Activated naive CD4-positive, alpha-beta T cell treated with Interleukin-2 at 50 U/mL for 16 hours (primary cell): ENCODE results near the gene FKTN.

ENCODE experiments used
- DNase-seq: peaks from one replicate; pipeline ENCODE4 v3.0.0-alpha.2; 2020

FKTN gene

DNA sequence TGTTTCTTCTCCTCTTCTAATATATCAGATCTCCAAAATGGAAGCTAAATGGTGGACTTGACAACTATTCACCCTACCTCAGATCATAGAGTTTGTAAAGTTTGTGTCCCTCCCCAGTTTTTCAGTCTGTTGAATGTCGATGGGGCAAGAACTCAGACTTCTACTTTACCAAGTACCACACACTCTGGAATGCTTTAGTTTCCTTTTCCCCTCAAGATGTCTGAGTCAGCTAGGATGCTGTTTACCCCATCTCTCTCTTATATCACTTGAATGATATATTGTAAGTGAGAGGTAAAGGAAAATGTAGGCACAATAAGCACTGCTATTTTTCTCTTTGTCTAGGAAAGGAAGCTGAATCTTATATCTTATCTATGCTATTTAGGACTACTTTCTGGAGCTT lies 78.4 kb downstream of the FKTN start:
- no peak for DNase-seq

DNA sequence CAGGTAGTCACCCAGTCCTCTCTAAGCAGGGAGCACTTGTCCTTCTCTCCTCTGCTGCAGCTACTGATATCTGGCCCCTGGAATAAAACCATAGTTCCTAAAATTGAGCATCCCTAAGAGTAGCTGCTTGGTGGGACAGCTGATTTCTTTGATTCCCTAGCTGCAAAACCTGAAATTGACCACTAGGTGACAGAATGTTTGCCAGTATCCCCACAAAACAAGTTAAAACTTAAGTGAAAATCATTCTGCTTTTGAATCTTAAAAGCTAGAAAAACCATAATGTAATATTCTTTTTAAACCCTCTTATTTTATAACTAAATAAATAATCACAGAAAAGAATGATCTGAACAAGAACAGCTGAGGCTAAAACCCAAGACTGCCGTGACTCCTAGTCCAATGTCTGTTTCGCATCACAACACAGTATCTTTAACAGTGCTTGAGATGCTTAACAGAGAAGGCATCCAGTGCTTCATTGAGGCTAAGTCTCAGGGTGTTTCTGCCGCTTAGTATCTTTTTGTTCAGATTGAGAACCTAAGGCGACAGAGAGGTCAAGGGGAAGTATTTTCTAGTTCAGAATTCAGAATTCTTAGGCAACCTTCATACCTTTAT lies 80.0 kb downstream of the FKTN start:
- DNase-seq = no peak

- DNase-seq = no peak
Observed at GRCh38 chr9:105639936-105640335, 82.0 kb downstream of the FKTN start.

DNA sequence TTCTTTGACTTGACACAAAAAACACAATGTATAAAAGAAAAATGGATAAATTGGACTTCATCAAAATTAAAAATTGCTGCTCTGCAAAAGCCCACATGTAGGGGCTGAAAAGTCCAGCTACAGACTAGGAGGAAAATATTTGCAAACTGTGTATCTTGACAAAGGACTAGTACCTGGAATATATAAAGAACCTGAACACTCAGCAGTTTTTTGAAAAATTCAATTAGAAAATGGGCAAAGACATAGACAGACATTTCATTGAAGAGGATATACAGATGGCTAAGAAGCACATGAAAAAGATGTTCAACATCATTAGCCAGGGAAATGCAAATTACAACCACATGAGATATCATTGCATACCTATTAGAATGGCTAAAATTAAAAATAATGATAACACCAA lies 85.9 kb downstream of the FKTN start:
- DNase-seq = no peak

DNA sequence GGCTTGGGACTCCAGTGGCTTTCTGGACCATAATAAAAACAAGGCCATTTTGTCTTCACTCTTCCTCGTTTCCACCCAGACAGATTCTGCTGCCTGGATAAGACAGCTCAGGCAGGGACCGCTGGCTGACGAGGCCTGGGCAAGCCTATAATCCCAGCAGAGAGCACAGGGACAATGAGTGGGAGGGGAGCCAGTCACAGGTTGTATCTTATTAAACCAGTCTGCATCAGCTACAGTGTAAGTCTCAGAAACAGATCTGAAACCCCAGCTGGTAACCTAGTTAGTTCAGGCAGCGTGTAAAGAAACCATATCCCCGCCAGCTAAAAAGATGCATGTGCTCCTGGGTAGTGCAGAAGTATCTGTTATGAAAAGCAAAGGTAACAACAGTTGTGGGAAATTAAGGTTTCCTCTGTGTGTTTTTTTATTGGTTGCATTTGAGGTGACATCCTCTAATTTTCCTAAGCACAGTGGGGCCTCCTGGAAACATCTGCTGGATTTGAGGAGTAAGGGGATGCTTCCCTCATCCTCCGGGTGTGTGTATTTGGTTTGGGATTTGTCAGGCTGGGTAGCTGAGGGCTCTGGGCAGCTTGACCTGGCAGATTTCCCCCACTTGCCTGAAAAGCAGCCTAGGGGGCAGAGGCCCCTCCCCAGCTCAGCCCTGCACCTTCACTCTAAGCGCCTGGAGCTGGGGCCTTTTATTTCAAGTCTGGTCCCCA lies 89.1 kb downstream of the FKTN start:
- DNase-seq = no peak

DNA sequence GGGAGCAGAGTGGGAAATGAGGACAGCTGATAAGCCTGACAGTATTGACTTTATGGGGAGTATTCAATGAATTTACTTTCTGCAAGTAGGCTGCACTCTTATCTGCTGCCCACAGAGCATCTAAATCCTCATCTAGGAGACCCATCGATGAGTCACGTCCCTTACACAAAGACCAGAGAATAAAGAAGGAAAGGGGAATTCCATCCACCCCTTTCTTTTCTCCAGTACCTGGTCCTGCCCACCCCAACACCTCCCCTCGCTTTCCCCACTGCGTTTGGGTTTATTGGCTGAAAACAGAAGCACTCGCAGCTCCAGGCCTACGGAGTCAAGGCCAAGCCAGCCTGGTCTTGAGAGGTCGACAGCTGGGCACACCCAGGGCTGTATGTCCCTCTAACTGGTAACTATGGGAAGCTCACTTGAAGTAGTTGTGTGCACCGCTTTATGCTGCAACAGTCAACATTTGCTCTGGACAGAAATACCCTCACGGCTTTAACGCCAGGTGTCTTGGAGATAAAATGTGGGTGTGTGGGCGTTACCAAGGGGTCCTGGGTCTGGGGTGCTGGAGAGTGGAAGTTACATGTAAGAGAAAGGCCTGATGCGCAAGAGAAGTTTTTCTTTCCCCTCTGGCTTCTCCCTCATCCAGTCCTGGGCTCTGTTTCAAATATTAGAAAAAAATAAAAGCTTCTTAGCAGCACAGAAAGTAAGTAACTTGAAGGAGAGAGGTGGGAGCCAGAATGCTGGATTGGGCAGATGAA lies 89.8 kb downstream of the FKTN start:
- no peak for DNase-seq

DNA sequence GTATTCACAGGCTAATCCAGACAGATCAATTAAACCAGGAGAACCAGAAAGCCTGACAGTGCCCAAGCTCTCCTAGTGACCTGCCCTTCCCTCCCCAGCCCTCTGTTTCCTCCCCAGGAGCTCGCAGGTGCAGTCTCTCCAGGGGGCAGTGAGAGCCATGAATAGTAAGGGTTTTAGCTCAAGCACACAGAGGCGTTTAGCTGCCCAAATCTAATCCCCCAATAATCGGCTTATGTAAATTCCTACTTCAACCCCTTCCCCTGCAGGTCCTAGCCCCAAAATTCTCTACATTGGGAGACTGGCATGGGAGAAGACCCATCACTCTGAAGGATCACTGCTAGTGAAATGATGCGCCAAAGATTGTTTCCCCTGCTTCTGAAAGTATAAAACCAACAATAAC lies 93.9 kb downstream of the FKTN start:
- DNase-seq = no peak

DNA sequence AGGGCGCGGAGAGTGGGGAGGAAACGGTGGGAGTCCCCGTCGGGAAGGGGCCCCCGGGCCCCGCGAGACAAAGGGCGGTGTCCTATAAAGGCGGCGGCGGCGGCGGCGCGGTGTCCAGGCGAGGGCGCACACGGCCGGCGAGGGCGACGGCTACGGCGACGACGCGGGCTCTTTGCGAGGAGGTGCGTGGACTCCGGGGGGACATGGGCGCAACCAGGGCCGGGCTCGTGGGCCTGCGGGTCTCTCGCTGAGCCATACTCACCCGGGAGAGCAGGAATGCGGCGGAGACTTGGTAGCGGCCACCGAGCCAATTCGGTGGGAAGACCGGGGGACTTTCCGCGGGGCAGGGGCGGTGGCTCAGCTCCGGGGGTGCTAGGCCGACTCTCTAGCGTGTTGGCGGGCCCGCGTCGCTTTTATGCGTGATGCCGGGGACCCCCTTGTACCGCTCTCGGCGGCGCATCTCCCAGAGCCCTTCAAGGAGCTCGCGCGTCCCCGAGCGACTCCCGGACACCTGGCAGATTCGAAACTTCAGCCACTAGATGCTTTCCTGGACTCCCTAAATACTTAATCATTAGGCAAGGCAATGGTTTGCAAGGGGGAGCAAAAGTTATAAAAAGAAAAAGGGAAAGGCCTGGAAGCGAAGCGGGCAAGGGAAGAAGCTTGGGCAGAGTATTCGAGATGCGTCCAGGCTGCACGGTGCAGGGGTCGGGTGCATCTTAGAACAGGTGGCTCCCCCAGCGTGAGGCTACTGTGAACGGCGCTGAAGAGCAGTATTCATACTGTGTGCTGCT lies 98.4 kb downstream of the FKTN start:
- no peak for DNase-seq

GRCh38 chr9:105658351-105658750 lies 100.4 kb downstream of the FKTN start:
- DNase-seq = no peak

GRCh38 chr9:105661011-105661410 lies 103.1 kb downstream of the FKTN start:
- no peak for DNase-seq

DNA sequence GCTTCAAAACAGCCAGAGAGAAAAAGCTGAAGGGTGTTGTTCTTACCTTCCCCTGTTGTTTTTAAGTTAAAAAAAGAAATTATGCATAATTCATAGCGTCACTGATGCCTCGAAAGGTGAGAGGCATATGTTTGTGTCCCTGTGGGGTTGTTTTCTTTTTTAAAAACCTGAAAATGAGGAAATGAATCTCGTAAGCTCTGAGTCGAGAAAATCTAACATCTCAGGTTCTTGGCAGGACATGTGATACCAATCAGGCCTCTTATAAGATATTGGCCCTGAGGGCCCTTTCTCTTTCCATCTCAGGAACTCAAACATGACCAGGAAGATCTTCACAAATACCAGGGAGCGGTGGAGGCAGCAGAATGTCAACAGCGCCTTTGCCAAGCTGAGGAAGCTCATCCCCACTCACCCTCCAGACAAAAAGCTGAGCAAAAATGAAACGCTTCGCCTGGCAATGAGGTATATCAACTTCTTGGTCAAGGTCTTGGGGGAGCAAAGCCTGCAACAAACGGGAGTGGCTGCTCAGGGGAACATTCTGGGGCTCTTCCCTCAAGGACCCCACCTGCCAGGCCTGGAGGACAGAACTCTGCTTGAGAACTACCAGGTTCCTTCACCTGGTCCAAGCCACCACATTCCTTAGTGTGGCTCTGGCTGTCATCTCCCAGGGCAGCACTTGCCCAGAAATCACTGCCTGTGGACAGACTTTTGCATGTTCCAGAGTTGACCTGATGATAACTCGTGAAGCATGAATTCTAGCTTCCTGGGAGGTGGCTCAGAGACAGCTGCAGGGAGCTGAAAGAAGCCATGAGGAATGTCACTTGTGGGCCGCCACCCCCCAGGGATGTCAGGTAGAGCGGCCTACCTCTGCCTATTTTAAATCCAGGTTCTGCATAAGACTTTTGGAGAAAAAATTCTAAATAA lies 104.5 kb downstream of the FKTN start, which contains the start of gene TAL2:
TSS of gene TAL2 (plus strand) at position 274 of the 921 bp plus-strand sequence. CDS start at position 314, 40 bp downstream.
- no peak for DNase-seq

- no peak for DNase-seq
Observed at GRCh38 chr9:105663914-105664313, 106.0 kb downstream of the FKTN start.

- DNase-seq = no peak
Observed at GRCh38 chr9:105667867-105668266, 109.9 kb downstream of the FKTN start.

DNA sequence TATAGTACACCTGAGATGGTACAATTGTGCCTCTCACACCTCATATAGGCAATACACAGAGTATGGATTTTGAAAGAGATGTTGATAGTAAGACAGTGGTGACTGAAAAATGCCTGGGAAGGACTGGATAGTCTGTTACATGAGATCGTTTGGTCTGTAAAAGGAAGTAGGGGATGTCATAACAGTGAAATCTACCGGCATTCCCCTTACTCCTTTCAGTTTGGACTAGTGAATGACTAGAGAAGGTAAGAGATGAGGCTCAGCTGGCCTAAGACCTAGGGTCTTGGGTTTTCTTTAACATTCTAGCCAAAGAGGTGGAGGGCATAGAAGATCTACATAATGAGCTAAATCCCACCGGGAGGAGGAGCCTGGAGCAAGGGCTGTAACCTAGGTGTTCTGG lies 112.4 kb downstream of the FKTN start:
- DNase-seq = no peak

DNA sequence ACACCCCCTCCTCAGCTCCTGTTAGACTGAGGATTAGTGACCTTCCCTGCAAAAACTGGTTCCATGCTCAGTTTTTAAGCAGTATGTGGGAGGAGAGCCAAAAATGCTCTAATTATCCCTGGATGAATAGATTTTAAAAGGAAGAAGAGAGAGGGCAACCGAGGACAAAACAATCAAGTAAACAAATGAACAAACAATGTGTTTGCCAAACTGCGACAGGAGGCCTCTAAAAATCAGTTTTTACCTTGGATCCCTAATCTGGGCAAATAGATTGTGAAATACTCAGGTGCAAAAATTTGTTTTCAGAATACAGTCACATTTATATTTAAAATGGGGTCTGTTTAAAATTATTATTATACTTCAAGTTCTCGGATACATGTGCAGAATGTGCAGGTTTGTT lies 112.8 kb downstream of the FKTN start:
- no peak for DNase-seq

GRCh38 chr9:105672711-105673234 lies 114.8 kb downstream of the FKTN start:
- no peak for DNase-seq

DNA sequence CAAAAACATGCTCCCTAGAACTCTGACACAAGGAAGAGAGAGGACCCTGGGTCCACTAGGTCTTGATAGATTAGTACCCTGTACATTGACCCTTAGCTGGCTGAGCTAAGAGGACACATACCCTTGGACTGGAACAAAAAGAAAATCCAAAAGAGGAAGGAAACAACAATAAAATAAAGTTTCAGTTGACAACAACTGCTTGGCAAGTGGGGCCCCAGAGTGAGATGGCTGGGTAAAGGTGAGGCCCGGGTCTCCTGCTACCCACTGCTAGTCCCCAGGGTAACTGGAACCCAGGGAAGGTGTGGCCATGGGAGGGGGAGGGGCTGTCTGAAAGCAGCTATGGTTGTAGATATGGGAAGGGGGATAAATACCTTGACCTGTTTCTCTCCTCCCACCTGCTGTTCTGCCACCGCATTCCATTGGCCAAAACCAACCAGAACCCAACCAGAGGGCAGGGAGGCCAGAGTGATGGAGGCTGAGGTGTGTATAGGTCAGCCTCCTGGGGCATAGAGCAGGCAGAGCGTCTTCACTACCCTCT lies 116.0 kb downstream of the FKTN start:
- DNase-seq = no peak

DNA sequence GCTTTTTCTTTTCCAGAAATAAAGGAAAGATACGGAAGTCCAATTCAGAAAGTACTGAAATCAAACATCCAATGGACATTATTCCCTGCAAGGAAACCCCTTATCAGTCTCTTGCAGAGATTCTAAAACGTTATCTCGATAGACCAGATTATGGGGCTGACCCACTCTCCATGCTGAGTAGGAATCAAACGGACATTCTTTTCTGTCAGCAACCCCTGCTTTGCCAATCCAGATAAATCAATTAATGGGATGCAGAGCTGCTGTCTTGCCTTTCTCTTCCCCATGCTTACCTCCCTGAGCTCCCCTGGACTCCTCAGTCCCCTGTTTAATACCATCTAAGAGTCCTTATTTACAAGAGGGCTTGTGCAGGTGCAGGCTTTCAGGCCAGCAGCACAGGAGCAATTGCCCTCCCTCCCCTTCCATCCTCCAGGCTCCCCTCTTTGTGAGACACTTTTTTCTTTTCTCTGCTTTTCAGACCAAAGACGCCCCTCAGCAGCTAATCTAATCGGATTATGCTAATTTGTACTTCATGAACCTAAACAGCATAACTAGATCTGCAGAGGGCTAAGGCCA lies 118.5 kb downstream of the FKTN start:
- no peak for DNase-seq

GRCh38 chr9:105678163-105678562 lies 120.2 kb downstream of the FKTN start:
- DNase-seq = no peak

GRCh38 chr9:105678781-105679180 lies 120.8 kb downstream of the FKTN start:
- DNase-seq = no peak
